ENCODE results near the gene LRRC2. TPM values are rescaled to one million over a fixed set of nuclear protein-coding genes. Genes with fewer than 3 reads are reported as not detected.
"Not testable (repeated sequence)": the region's sequence is repeated elsewhere in the genome, so short reads cannot be mapped to it uniquely, and the experiment has no call there.

Gene LRRC2
- total RNA-seq, 4 donors from 2014 or later: 0.59 to 1.5 (median 0.60) TPM; not detected in 1

GRCh38 chr3:46599590-46599989, 33.5 kb upstream of the LRRC2 start:
- Histone ChIP-seq H3K9me3 (no peaks in the 10 kb centered on the region), H3K27ac (no peak overlapping the region), H3K27me3 (no peaks in the 10 kb centered on the region), H3K4me3 (no peak overlapping the region), H3K4me1 (no peaks in the 10 kb centered on the region), H3K36me3 (no peaks in the 10 kb centered on the region)
- no peak for DNase-seq (ENCODE audit: low spot score in 2 of 2)
- WGBS, 2 donors: 68 to 81% methylated on average over 5 of the region's 5 CpGs
- no peak for TF ChIP-seq EP300 (IDR thresholded peaks at IDR 0.05)

GRCh38 chr3:46595819-46596314, 29.8 kb upstream of the LRRC2 start:
- H3K27me3 ChIP-seq: no peaks in the 10 kb centered on the region
- no peaks in the 10 kb centered on the region for H3K4me1 ChIP-seq
- no peaks in the 10 kb centered on the region for H3K36me3 ChIP-seq
- no peak overlapping the region for H3K27ac ChIP-seq
- 86 to 92% methylated on average over 8 of the region's 8 CpGs for WGBS, 2 donors
- no peak overlapping the region for H3K4me3 ChIP-seq
- H3K9me3 ChIP-seq: no peaks in the 10 kb centered on the region
- DNase-seq (ENCODE audit: low spot score in 2 of 2): no peak
- no peak for TF ChIP-seq POLR2A (IDR thresholded peaks at IDR 0.05)
- no peak for TF ChIP-seq CTCF (IDR thresholded peaks at IDR 0.05)
- no peak for TF ChIP-seq EP300 (IDR thresholded peaks at IDR 0.05)

DNA sequence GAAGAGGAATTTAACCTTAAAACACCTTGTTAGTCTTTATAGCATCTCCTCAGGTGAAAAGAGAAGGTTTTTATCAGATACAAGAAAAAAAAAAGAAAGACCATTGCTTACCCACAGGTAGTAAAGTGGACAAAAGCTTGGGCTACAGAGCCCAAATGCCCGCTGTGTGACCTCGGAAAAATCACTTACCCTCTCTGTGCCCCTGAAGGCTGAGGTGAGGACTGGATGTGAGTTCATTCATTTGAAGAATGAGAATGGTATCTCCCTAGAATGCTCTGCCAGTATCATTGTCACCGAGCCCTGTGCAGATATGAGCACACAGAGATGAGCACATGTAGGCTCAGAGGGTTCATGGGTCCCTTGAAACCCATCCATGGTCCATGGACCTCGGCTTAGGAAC, 28.6 kb upstream of the LRRC2 start:
- whole genome bisulfite sequencing, 2 donors: 88 to 93% methylated on average over 4 of the region's 4 CpGs
- H3K27me3 ChIP-seq: no peaks in the 10 kb centered on the region
- no peak for DNase-seq (ENCODE audit: low spot score in 2 of 2)

DNA sequence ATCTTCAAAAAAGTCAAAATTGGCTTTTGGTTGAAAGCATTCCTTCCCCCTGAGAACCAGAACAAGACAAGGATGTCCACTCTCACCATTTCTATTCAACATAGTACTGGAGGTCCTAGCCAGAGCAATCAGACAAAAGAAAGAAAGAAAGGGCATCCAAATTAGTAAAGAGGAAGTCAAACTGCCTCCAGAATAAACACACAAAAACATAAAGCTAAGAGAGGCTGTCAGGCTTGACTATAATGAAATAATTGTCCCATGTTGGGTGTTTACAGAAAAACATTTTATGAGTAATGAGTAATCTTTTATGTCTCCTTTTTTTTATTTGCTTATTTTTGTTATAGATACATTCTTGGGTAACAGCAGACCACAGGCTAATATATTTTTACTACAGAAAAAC, 27.9 kb upstream of the LRRC2 start:
- Histone ChIP-seq H3K27ac (no peak overlapping the region), H3K27me3 (no peaks in the 10 kb centered on the region), H3K4me3 (no peak overlapping the region), H3K4me1 (no peaks in the 10 kb centered on the region), H3K36me3 (no peaks in the 10 kb centered on the region), H3K9me3 (no peaks in the 10 kb centered on the region)
- TF ChIP-seq POLR2A (IDR thresholded peaks at IDR 0.05) (no peak), EP300 (IDR thresholded peaks at IDR 0.05) (no peak), CTCF (IDR thresholded peaks at IDR 0.05) (no peak)
- DNase-seq (ENCODE audit: low spot score in 2 of 2): no peak

More for the DNA sequence above, 28.6 kb upstream of the LRRC2 start:
- Histone ChIP-seq H3K9me3 (no peaks in the 10 kb centered on the region), H3K4me3 (no peak overlapping the region), H3K36me3 (no peaks in the 10 kb centered on the region), H3K4me1 (no peaks in the 10 kb centered on the region), H3K27ac (no peak overlapping the region)
- no peak for TF ChIP-seq POLR2A (IDR thresholded peaks at IDR 0.05)
- no peak for TF ChIP-seq EP300 (IDR thresholded peaks at IDR 0.05)
- TF ChIP-seq CTCF (IDR thresholded peaks at IDR 0.05): no peak

DNA sequence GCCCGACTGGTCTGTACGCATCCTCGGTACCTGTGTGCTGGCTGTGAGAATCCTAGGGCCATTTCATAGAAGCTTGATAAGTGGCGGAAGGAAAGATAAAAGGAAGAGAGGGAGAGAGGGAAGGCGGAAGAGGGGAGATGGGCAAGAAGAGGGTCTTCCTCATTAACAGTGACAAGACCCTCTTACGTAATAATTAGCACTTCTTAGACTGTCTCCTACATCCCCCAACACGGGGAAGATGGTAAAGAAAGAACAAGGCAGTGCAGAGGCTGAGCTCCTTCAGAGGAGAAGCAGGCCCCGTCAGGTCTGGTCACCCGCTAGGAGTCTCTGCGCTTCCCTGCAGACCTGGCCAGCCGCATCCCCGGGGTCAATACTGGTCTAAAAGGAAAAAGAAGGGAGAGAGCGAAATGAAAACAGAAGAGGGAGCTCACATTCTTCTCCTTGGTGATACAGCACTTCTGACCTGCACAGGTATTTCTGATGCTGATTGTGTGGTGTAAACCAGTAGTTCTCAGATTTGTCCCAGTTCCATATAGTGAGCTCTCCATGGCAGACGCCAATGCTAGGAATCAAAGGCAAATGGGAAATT, 27.3 kb upstream of the LRRC2 start:
- Histone ChIP-seq H3K27me3 (no peaks in the 10 kb centered on the region), H3K4me1 (no peaks in the 10 kb centered on the region), H3K9me3 (no peaks in the 10 kb centered on the region), H3K36me3 (no peaks in the 10 kb centered on the region), H3K27ac (no peak overlapping the region), H3K4me3 (no peak overlapping the region)
- TF ChIP-seq POLR2A (IDR thresholded peaks at IDR 0.05) (no peak), CTCF (IDR thresholded peaks at IDR 0.05) (no peak), EP300 (IDR thresholded peaks at IDR 0.05) (no peak)
- 86% methylated on average over 14 of the region's 14 CpGs for WGBS, 2 donors
- no peak for DNase-seq (ENCODE audit: low spot score in 2 of 2)

DNA sequence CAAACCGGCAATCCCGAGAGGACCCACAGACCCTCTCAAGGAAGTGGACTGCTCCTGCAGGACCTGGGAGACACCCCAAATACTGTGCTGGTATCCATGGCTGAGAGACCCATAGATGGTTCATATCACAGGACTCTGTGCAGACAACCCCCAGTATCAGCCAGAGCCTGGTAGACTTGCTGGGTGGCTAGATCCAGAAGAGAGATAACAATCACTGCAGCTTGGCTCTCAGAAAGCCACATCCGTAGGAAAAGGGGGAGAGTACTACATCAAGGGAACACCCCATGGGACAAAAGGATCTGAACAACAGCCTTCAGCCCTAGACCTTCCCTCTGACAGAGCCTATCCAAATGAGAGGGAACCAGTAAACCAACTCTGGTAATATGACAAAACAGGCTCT, 21.2 kb upstream of the LRRC2 start:
- H3K9me3 ChIP-seq; H3K27me3 ChIP-seq; H3K4me1 ChIP-seq; H3K27ac ChIP-seq; H3K4me3 ChIP-seq; DNase-seq (ENCODE audit: low spot score in 2 of 2); H3K36me3 ChIP-seq: not testable (repeated sequence)
- 45 to 56% methylated on average over 3 of the region's 3 CpGs for WGBS, 2 donors

All from tibial nerve (tissue), 4 donors.